D721Med (cell line): ENCODE data around the gene CLVS2.

Experiments
- DNase-seq: peaks from one replicate; pipeline ENCODE4 v3.0.0; 2011; ENCODE audit warnings: low spot score; ENCODE audit not compliant: insufficient read length
- FAIRE-seq: peaks from 2 replicates; lab custom pipeline; 2011; peaks lifted over from hg19 to GRCh38; lab: Jason Lieb, UNC
- CTCF ChIP-seq: IDR thresholded peaks from 2 replicates; pipeline ENCODE4 v1.5.1; 2012; ENCODE audit warnings: mild to moderate bottlenecking, control low read depth; ENCODE audit not compliant: insufficient read depth; ENCODE audit errors: missing control alignments

Gene CLVS2

GRCh38 chr6:123022975-123023374, 26.9 kb downstream of the CLVS2 start:
- TF ChIP-seq CTCF = no peak
- FAIRE-seq (no peak), DNase-seq (no peak)

DNA sequence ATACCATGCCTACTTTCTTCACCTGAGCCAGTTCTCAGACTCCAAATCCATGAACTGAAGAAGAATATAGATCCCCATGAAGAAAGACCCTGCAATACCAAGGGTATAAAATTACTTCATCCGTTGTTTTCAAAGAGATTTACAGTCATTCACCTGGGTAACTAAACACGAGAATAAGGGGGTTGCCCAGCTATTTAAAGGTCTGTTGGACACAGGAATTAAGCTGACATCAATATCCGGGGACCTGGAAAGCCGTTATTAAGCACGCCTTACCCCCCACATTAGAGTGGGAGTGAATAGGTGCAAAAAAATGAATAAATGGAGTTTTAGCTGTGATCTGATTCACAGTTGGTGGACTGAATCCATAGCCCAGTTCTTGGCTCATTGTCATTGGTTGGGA, 28.9 kb downstream of the CLVS2 start:
- no peak for FAIRE-seq
- no peak for TF ChIP-seq CTCF

DNA sequence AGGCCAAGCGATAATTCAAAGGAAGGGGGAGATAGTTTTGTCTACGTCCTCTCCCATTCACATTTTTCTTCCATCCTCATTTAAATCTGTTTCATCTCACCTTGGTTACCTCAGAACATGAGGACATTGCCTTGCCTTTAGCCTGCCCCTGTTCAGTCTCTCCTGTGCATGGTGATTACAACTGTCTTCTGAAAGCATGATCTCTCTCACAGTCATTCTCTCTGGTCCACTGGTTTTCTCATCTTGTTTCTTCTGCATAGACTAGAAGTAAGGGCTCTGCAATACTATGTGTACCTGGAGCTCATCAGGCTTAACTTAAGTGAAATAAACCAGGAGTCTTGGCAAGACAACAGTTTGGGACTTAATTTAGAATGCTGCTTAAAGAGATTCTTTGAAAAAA, 31.4 kb downstream of the CLVS2 start:
- no peak for DNase-seq
- no peak for FAIRE-seq
- TF ChIP-seq CTCF = no peak

More for the DNA sequence above, 28.9 kb downstream of the CLVS2 start:
- no peak for DNase-seq

GRCh38 chr6:123028263-123028662, 32.2 kb downstream of the CLVS2 start:
- DNase-seq (no peak), FAIRE-seq (no peak)
- TF ChIP-seq CTCF = no peak

DNA sequence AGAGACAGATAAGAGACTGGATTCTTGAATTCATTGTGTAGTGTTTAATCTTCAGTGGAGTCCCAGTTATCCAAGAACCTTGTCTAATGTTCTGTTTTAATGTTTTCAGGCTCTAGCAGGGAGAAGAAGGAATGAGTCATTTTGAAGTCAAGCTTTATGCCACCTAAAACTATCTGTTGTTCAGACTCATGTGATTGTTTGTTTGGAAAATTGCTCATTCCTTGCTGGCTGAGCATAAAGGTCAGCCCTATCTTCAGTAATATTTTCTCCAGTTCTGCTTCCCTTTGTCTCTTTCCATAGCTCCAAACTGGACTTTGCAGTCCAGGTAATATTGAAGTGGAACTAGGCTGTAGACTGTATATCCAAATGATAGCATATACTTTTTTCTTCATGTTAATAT, 34.2 kb downstream of the CLVS2 start:
- no peak for TF ChIP-seq CTCF
- FAIRE-seq (no peak), DNase-seq (no peak)

- DNase-seq = no peak
- no peak for TF ChIP-seq CTCF
- FAIRE-seq = no peak
These were observed 40.6 kb downstream of the CLVS2 start for GRCh38 chr6:123036648-123037047.

- FAIRE-seq (no peak), DNase-seq (no peak)
- TF ChIP-seq CTCF = no peak
These were observed 43.4 kb downstream of the CLVS2 start for GRCh38 chr6:123039431-123039830.
